OCI-M2 (cell line): ENCODE data around the gene C1QTNF4.
A peak's percentile ranks its signal among the peaks of the same experiment; 100 is the strongest.
"Not testable (repeated sequence)": the region's sequence is repeated elsewhere in the genome, so short reads cannot be mapped to it uniquely, and the experiment has no call there.

ENCODE experiments used
- DNase-seq: peaks from one replicate; lab custom pipeline; 2025; ENCODE audit not compliant: unreplicated experiment; lab: John Stamatoyannopoulos, UW

Gene C1QTNF4

GRCh38 chr11:47593934-47594855 lies at the start of gene C1QTNF4:
C1QTNF4 (minus strand) TSS chr11:47594411; CDS start chr11:47590810, 3,601 bp downstream.
- DNase-seq = no peak

DNA sequence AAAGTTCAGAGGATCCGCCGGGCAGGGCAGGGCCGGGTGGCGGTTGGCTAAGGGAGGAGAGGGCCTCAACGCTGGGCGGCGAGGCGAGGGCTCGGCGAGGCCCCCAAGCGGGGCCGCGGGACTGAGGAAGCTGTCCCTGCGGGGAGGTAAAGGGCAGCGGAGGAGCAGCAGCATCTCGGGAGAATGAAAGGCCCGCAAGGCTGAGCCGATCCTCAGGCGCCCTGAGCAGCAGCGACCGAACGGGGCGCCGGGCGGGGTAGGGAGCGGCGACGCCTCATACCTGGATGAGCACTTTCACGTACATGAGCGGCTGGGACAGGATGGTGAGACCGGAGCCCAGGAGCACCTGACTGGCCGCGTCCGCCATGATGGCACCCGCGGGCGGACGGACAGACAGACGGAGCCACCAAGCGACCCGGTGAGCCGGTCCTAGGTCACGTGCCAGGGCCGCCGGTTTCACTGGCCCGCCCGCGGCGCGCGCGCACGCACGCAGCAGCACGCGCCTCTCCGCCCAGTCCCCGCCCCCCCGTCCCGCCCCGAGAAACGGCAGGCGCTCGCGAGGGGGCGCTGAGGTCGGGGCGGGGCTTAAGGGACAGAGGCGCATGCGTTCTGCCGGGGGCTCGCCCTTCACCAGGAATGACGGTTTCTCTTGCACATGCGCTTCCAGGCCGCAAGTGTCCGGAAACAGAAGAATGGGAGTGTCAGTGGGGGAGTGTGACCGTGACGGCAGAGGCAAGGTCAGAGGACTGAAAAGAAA lies 48.1 kb upstream of the C1QTNF4 start, which contains the start of gene MTCH2:
Gene MTCH2, minus strand, starts transcription at position 461 of the 757 bp plus-strand sequence. Its CDS starts 94 bp downstream, at position 367.
- DNase-seq = peak; percentile 52

DNA sequence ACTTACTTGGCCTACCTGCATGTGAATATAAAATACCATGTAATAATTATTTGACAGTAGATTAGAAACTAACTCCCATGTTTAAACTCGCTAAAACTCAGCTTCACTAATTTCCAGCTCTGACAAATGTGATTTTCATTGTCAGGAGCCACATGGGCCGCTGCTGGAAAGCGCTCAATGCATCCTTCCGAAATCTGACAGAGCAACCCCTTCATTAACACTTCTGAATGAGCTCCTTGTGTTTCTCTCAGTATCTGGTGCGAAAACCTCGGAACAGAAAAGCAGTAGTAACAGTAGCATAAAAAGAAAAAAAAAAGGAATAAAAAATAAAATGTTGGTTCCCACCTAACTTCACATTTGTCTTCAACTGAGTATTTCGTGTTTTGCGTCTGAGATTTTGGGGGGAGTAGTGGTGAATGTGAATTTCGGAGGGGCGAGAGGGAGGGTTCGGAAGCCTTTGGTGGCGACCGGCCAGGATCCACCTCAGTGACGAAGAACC lies 47.4 kb upstream of the C1QTNF4 start:
- no peak for DNase-seq

DNA sequence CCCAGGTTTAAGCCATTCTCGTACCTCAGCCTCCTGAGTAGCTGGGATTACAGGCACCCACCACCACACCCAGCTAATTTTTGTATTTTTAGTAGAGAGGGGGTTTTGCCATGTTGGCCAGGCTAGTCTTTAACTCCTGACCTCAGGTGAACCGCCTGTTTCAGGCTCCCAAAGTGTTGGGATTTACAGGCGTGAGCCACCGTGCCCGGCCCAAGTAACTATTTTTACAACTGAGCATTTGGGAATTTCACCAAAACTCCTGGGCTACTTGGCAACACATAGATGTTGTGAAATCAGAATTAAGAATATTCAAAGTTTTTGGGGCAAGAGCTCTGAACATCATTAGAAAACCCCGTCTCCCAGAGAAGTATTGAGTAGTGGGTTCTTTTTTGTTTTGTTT lies 46.3 kb upstream of the C1QTNF4 start:
- not testable (repeated sequence) for DNase-seq

DNA sequence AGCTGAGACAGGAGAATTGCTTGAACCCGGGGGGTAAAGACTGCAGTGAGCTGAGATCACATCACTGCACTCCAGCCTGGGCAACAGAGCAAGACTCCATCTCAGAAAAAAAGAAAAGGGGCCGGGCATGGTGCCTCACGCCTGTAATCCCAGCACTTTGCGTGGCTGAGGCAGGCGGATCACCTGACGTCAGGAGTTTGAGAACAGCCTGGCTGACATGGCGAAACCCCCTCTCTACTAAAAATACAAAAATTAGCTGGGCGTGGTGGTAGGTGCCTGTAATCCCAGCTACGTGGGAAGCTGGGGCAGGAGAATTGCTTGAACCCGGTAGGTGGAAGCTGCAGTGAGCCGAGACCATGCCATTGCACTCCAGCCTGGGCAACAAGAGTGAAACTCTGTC lies 42.1 kb upstream of the C1QTNF4 start:
- DNase-seq = not testable (repeated sequence)

DNA sequence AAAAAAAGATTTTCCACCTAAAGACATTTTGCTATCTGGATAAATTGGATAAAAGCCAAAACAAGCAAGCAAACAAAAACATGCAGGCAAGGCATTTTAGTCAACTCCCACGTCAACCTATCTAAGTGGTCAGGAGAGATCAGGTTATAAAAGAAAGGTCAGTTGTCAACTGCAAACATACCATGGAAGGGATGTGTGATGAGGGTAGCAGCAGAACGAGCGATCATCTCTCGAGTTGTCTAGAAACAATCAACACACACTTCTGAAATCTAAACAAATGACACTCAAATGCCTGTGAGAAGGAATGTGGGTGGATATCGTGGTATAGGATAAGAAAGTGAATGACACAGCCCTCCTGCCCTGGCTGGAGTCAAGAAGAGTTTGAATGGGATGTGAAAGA lies 37.3 kb upstream of the C1QTNF4 start:
- DNase-seq = no peak

GRCh38 chr11:47628026-47628425 lies 33.8 kb upstream of the C1QTNF4 start:
- no peak for DNase-seq

DNA sequence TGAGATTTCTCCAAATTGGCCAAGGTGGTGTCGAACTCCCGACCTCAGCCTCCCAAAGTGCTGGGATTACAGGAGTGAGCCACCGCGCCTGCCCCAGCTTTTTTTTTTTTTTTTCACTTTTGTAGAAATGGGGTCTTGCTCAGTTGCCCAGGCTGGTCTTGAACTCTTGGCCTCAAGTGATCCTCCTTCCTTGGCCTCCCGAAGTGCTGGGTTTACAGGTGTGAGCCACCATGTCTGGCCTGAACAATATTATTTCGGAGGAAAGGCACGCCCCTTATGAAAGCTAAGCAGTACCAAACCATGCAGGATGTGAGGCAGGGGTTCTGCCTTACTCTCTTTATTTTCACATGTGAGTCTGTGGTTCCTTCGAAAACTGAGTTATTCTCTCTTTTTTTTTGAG lies 32.0 kb upstream of the C1QTNF4 start:
- no peak for DNase-seq

GRCh38 chr11:47620836-47621378 lies 26.7 kb upstream of the C1QTNF4 start:
- no peak for DNase-seq

GRCh38 chr11:47617417-47617809 lies 23.2 kb upstream of the C1QTNF4 start:
- DNase-seq = no peak

DNA sequence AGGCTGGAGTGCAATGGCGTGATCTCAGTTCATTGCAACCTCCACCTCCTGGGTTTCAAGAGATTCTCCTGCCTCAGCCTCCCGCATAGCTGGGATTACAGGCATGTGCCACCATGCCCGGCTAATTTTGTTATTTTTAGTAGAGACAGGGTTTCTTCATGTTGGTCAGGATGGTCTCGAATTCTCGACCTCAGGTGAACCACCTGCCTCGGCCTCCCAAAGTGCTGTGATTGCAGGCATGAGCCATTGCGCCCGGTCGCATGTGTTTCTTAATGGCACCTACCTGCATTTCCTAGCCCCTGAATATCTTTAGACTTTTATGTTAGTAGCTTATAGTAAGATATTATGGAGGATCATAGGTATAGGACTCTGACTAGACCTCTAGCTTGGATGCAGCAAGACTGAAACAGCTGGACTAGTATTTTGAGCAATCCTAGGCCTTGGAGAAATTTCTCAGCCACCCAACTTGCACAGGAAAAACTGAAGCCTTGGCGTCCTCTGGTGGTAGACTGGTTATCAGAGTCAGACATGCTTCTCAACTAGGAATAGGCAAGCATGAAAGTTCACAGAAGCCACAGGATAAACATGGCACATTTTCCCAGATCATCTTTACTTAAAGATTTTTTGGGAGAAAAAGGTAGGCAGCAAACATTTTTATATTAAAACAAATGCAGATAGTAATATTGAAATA lies 22.7 kb upstream of the C1QTNF4 start:
- no peak for DNase-seq

GRCh38 chr11:47615249-47615648 lies 21.0 kb upstream of the C1QTNF4 start:
- no peak for DNase-seq

DNA sequence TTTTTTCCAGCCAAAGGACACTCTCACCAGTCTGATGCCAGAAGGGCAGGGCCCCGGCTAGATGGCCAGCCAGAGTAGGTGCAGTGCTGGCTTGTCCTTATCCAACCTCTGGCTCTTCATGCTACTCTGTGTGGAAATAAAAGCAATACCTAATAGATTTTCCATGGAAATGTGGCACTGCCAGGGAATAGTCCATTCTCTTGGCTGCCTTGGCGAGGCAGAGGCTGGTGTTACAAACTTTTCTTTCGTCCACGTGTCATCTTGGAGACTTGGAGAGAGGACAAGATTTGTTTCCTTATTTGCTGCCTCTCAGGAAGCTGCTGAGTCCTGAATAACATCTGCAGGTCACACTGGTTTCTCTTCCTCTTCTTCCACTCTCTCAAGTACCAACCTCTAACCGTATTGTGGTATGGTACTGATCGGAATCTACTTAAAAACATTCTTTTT lies 17.2 kb upstream of the C1QTNF4 start:
- no peak for DNase-seq

DNA sequence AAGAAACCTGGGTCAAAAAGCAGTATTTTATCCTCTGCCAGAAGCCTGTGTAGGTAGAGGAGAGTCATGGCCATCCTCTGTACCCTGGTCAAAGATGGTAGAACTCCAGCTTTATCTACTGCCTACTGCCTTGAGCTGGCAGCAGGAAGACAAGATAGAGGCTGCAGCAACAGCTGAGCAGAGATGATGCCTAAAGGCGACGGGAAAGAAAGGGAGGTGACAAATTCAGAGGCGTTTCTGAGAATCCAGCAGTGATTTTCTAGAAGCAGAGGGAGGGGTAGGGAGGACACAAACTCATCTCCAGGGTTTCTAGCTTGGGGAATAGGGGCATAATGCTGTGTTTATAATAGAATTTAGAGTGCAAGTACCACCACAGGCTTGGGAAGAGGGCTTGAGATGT lies 15.5 kb upstream of the C1QTNF4 start:
- DNase-seq = no peak

GRCh38 chr11:47607380-47607779 lies 13.2 kb upstream of the C1QTNF4 start:
- DNase-seq = no peak

DNA sequence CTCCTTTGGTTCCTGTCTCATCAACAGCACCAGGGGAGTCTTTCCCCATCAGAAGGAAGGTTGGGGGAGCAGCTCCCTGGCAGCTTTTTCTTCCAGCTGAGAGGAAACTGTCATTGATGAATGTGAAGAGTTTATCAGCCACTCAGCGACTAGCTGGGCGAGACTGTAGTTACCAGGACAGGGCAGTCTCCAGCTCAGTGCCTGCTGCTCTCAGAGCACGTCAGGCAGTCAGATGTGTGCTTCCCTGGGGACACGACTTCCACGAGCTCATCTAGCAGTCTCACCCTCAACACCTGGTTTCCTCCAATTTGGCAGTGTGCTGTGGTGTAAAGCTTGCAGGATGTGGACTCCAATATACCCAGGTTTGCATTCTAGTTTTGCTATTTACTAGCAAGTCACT lies 12.5 kb upstream of the C1QTNF4 start:
- no peak for DNase-seq

DNA sequence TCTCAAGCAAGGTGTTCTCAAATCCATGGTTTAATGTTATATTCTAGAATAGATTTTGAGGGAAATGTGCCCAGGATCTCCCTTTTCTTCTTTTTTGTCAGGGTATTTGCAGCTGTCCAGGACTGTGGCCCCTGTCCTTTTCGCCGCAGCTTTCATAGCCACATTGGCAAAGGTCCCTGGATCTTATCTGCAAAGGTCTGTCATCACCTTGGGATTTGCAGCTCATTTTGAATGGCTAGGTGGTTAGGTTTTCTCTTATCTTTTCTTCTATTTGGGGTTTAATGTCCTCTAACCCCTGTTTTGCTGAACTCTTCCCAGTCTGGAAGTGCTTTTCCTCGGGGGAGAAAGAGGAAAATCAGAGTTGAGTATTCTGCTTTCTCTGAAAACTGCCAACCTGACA lies 11.7 kb upstream of the C1QTNF4 start:
- DNase-seq = no peak

DNA sequence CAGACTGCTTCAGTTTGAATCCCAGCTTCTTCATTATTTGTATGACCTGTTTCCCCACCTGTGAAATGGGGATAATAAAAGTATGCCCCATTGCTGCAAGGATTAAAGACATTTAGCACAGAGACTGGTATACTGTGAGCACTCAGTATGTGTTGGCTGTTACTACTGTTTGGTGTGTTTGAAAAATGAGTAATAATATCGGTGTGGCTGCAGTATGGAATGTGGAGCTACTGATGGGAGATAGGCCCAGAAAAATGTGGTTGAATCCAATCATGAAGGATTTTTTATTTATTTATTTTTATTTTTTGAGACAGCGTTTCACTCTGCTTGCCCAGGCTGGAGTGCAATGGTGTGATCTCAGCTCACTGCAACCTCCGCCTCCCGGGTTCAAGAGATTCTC lies 9.1 kb upstream of the C1QTNF4 start:
- no peak for DNase-seq

GRCh38 chr11:47599902-47600301 lies 5.7 kb upstream of the C1QTNF4 start:
- no peak for DNase-seq

DNA sequence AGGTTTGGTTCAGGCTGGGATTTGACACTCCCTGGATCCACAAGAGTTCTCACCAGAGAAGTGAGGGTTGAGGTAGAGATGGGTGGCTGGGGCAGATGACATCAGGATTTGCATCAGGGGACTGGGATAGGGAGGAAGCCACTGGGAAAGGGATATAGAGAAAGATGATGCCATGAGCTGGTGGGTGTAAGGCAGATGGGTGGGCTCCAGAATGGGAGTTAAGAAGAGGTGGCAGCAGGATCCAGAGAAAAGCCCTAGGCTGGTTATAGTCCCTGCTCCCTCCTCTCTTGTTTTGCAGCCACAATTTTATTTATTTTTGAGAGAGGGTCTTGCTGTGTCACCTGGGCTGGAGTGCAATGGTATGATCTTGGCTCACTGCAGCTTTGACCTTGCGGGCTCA lies 1.8 kb upstream of the C1QTNF4 start:
- no peak for DNase-seq

DNA sequence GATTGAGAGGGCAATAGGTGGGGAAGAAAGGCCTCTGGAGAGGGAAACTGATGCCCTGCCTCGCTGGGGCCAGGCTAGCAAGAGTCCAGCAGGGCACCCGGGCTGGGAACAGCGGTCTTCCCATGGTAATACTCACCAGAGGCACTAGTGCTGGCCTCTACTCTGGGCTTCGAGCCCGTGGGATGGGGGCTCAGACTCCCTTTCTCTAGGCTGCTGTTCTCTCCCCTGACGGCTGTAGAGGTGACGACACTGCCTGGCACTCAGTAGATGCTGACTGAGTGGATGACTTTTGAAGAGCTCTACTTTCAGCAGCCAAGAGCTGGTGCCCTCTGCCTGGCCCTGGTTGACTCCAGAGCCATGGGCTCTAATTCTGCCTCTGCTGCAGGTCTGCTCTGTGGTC lies 818 bp upstream of the C1QTNF4 start:
- DNase-seq = no peak
